ENCODE measurements around the gene PANK3. TPM values are rescaled to one million over a fixed set of nuclear protein-coding genes. Genes with fewer than 3 reads are reported as not detected.
A peak's percentile ranks its signal among the peaks of the same experiment; 100 is the strongest.
"Not testable (repeated sequence)": the region's sequence is repeated elsewhere in the genome, so short reads cannot be mapped to it uniquely, and the experiment has no call there.

The PANK3 gene
- total RNA-seq, 2 donors from 2014 or later = 38.2 to 42.0 TPM

- H3K27ac Mint-ChIP-seq = no peak overlapping the region
- H3K36me3 Mint-ChIP-seq (ENCODE audit: low read depth) = peaks cover 89% of the 10 kb centered on the region
- peaks cover 11% of the 10 kb centered on the region for H3K4me1 Mint-ChIP-seq
- no peak for ATAC-seq (replicated peaks)
- no peaks in the 10 kb centered on the region for H3K9me3 Mint-ChIP-seq
- H3K4me3 Mint-ChIP-seq = no peak overlapping the region
- H3K27me3 Mint-ChIP-seq = no peaks in the 10 kb centered on the region
Measured at GRCh38 chr5:168552146-168552545, 27.0 kb downstream of the PANK3 start.

- no peak overlapping the region for H3K27ac Mint-ChIP-seq
- H3K4me1 Mint-ChIP-seq = peaks cover 11% of the 10 kb centered on the region
- no peak overlapping the region for H3K4me3 Mint-ChIP-seq
- H3K9me3 Mint-ChIP-seq = no peaks in the 10 kb centered on the region
- no peaks in the 10 kb centered on the region for H3K27me3 Mint-ChIP-seq
- ATAC-seq (replicated peaks) = no peak
- peaks cover 75% of the 10 kb centered on the region for H3K36me3 Mint-ChIP-seq (ENCODE audit: low read depth)
Measured at GRCh38 chr5:168550656-168551055, 28.5 kb downstream of the PANK3 start.

GRCh38 chr5:168549554-168549953 is 29.6 kb downstream of the PANK3 start:
- Mint-ChIP-seq H3K4me3 (no peak overlapping the region), H3K9me3 (peaks cover 6% of the 10 kb centered on the region), H3K27me3 (no peaks in the 10 kb centered on the region), H3K27ac (no peak overlapping the region), H3K36me3 (ENCODE audit: low read depth) (peaks cover 64% of the 10 kb centered on the region), H3K4me1 (peaks cover 11% of the 10 kb centered on the region)
- ATAC-seq (replicated peaks) = no peak

GRCh38 chr5:168537176-168537575 is 42.0 kb downstream of the PANK3 start:
- H3K4me1 Mint-ChIP-seq = no peaks in the 10 kb centered on the region
- no peak for ATAC-seq (replicated peaks)
- no peak overlapping the region for H3K27ac Mint-ChIP-seq
- H3K36me3 Mint-ChIP-seq (ENCODE audit: low read depth) = no peaks in the 10 kb centered on the region
- H3K9me3 Mint-ChIP-seq = no peaks in the 10 kb centered on the region
- no peak overlapping the region for H3K4me3 Mint-ChIP-seq
- peaks cover 7% of the 10 kb centered on the region for H3K27me3 Mint-ChIP-seq

GRCh38 chr5:168534351-168534750 is 44.8 kb downstream of the PANK3 start:
- not testable (repeated sequence) for H3K4me1 Mint-ChIP-seq; H3K36me3 Mint-ChIP-seq (ENCODE audit: low read depth); H3K9me3 Mint-ChIP-seq; H3K27ac Mint-ChIP-seq; ATAC-seq (replicated peaks); H3K4me3 Mint-ChIP-seq
- peaks cover 18% of the 10 kb centered on the region for H3K27me3 Mint-ChIP-seq

GRCh38 chr5:168531987-168532864 is 46.9 kb downstream of the PANK3 start:
- H3K27me3 Mint-ChIP-seq = peaks cover 28% of the 10 kb centered on the region
- H3K36me3 Mint-ChIP-seq (ENCODE audit: low read depth) = no peaks in the 10 kb centered on the region
- no peaks in the 10 kb centered on the region for H3K4me1 Mint-ChIP-seq
- H3K9me3 Mint-ChIP-seq = no peaks in the 10 kb centered on the region
- no peak overlapping the region for H3K27ac Mint-ChIP-seq
- no peak overlapping the region for H3K4me3 Mint-ChIP-seq
- ATAC-seq (replicated peaks) = no peak

GRCh38 chr5:168531191-168531590 is 48.0 kb downstream of the PANK3 start:
- no peaks in the 10 kb centered on the region for H3K36me3 Mint-ChIP-seq (ENCODE audit: low read depth)
- H3K4me1 Mint-ChIP-seq = no peaks in the 10 kb centered on the region
- H3K27ac Mint-ChIP-seq = no peak overlapping the region
- H3K4me3 Mint-ChIP-seq = no peak overlapping the region
- no peaks in the 10 kb centered on the region for H3K9me3 Mint-ChIP-seq
- no peak for ATAC-seq (replicated peaks)
- H3K27me3 Mint-ChIP-seq = peaks cover 28% of the 10 kb centered on the region

GRCh38 chr5:168530621-168531150 is 48.5 kb downstream of the PANK3 start:
- Mint-ChIP-seq H3K9me3 (no peaks in the 10 kb centered on the region), H3K27me3 (peaks cover 28% of the 10 kb centered on the region), H3K36me3 (ENCODE audit: low read depth) (no peaks in the 10 kb centered on the region), H3K27ac (no peak overlapping the region), H3K4me1 (no peaks in the 10 kb centered on the region), H3K4me3 (peak overlapping the region; percentile 62)
- ATAC-seq (replicated peaks) = no peak

- no peaks in the 10 kb centered on the region for H3K9me3 Mint-ChIP-seq
- peak overlapping the region; percentile 63 for H3K4me3 Mint-ChIP-seq
- H3K27me3 Mint-ChIP-seq = peaks cover 28% of the 10 kb centered on the region
- no peak for ATAC-seq (replicated peaks)
- no peaks in the 10 kb centered on the region for H3K4me1 Mint-ChIP-seq
- no peaks in the 10 kb centered on the region for H3K36me3 Mint-ChIP-seq (ENCODE audit: low read depth)
- no peak overlapping the region for H3K27ac Mint-ChIP-seq
Measured at GRCh38 chr5:168529374-168530234, 49.6 kb downstream of the PANK3 start.

- Mint-ChIP-seq H3K36me3 (ENCODE audit: low read depth) (no peaks in the 10 kb centered on the region), H3K27me3 (peaks cover 28% of the 10 kb centered on the region), H3K4me3 (peak within 1 kb of the TSS; percentile 63), H3K9me3 (no peaks in the 10 kb centered on the region), H3K4me1 (no peaks in the 10 kb centered on the region), H3K27ac (no peak within 1 kb of the TSS)
- no peak for ATAC-seq (replicated peaks)
Measured at GRCh38 chr5:168528521-168529373, 50.4 kb downstream of the PANK3 start, which contains the start of gene FBLL1. Gene FBLL1 (plus strand): TSS chr5:168529305. CDS start chr5:168529505, 200 bp downstream.

GRCh38 chr5:168527756-168528295 is 51.3 kb downstream of the PANK3 start:
- Mint-ChIP-seq H3K36me3 (ENCODE audit: low read depth) (no peaks in the 10 kb centered on the region), H3K9me3 (no peaks in the 10 kb centered on the region), H3K27me3 (peaks cover 24% of the 10 kb centered on the region), H3K27ac (no peak overlapping the region), H3K4me1 (no peaks in the 10 kb centered on the region), H3K4me3 (no peak overlapping the region)
- no peak for ATAC-seq (replicated peaks)

- Mint-ChIP-seq H3K27ac (no peak overlapping the region), H3K4me1 (no peaks in the 10 kb centered on the region), H3K9me3 (no peaks in the 10 kb centered on the region), H3K27me3 (peaks cover 20% of the 10 kb centered on the region), H3K4me3 (no peak overlapping the region), H3K36me3 (ENCODE audit: low read depth) (no peaks in the 10 kb centered on the region)
- no peak for ATAC-seq (replicated peaks)
Measured at GRCh38 chr5:168525856-168526255, 53.3 kb downstream of the PANK3 start.

GRCh38 chr5:168513861-168514428 is 65.2 kb downstream of the PANK3 start:
- H3K27me3 Mint-ChIP-seq = no peaks in the 10 kb centered on the region
- no peak overlapping the region for H3K27ac Mint-ChIP-seq
- H3K9me3 Mint-ChIP-seq = no peaks in the 10 kb centered on the region
- peaks cover 100% of the 10 kb centered on the region for H3K36me3 Mint-ChIP-seq (ENCODE audit: low read depth)
- H3K4me1 Mint-ChIP-seq = no peaks in the 10 kb centered on the region
- no peak overlapping the region for H3K4me3 Mint-ChIP-seq
- no peak for ATAC-seq (replicated peaks)

Measured in activated T-helper 17 cell treated with anti-CD3 and anti-CD28 coated beads, Interleukin-2, amount 50 U/mL, for 72 hours (primary cell).